WTC11 (cell line): ENCODE measurements around the gene ADCYAP1R1. TPM values are rescaled to one million over a fixed set of nuclear protein-coding genes. Genes with fewer than 3 reads are reported as not detected.

Source experiments
- ATAC-seq: fragments of 200-7000 bp; cut with Tn5 transposase; 2 replicates; pipeline ENCODE4 v1.10.0; 2021; ENCODE audit warnings: mild to moderate bottlenecking, moderate library complexity
- CTCF ChIA-PET: fragments of 300-600 bp; sonication (Branson Sonifier 250); formaldehyde crosslinking; loops from one replicate; lab custom pipeline; 2021; ENCODE audit warnings: antibody characterized with exemption; lab: Charles Lee
- POLR2A ChIA-PET: fragments of 350-600 bp; sonication (Branson Sonifier 250); formaldehyde crosslinking; loops from one replicate; lab custom pipeline; 2021; ENCODE audit warnings: antibody characterized with exemption; lab: Charles Lee
- DNase-seq: peaks from one replicate; pipeline ENCODE4 v3.0.0; 2021; ENCODE audit warnings: low spot score
- H3K27ac Mint-ChIP-seq: 2 replicates; pipeline ENCODE4 v1.8.0; 2021; ENCODE audit warnings: mixed read lengths
- H3K27me3 Mint-ChIP-seq: 2 replicates; pipeline ENCODE4 v1.8.0; 2021; ENCODE audit warnings: low read depth, mild to moderate bottlenecking, moderate library complexity, mixed read lengths
- H3K36me3 Mint-ChIP-seq: 2 replicates; pipeline ENCODE4 v1.8.0; 2021; ENCODE audit warnings: mixed read lengths
- H3K4me1 Mint-ChIP-seq: 2 replicates; pipeline ENCODE4 v1.8.0; 2022; ENCODE audit warnings: mixed read lengths
- H3K4me3 Mint-ChIP-seq: 2 replicates; pipeline ENCODE4 v1.8.0; 2021; ENCODE audit warnings: mild to moderate bottlenecking, moderate library complexity, mixed read lengths
- H3K9me3 Mint-ChIP-seq: 2 replicates; pipeline ENCODE4 v1.8.0; 2021; ENCODE audit warnings: mixed read lengths
- ATF1 ChIP-seq: sonication (generic); formaldehyde crosslinking; IDR thresholded peaks from 2 replicates; pipeline ENCODE4 v1.8.1; 2023; ENCODE audit warnings: mild to moderate bottlenecking, moderate library complexity, missing genetic modification reagents
- CDX4 ChIP-seq: fragments of 250-450 bp; sonication (Bioruptor Pico); IDR thresholded peaks from 2 replicates; pipeline ENCODE4 v1.9.0; 2021; ENCODE audit warnings: moderate library complexity, mild to moderate bottlenecking, inconsistent platforms, borderline replicate concordance
- EMX1 ChIP-seq: fragments of 250-450 bp; sonication (Bioruptor Pico); IDR thresholded peaks from 2 replicates; pipeline ENCODE4 v1.8.0; 2021; ENCODE audit warnings: mild to moderate bottlenecking
- ESRRA ChIP-seq: sonication (generic); formaldehyde crosslinking; IDR thresholded peaks from 2 replicates; pipeline ENCODE4 v1.8.1; 2022; ENCODE audit warnings: mild to moderate bottlenecking, missing genetic modification reagents, borderline replicate concordance
- FOXK1 ChIP-seq: sonication (generic); formaldehyde crosslinking; IDR thresholded peaks from 2 replicates; pipeline ENCODE4 v1.8.0; 2022; ENCODE audit warnings: mild to moderate bottlenecking, moderate library complexity, missing genetic modification reagents
- HMGA2 ChIP-seq: fragments of 250-450 bp; sonication (Bioruptor Pico); IDR thresholded peaks from 2 replicates; pipeline ENCODE4 v1.4.0; 2021; ENCODE audit warnings: mild to moderate bottlenecking, moderate library complexity
- MYBL2 ChIP-seq: sonication (generic); formaldehyde crosslinking; IDR thresholded peaks from 2 replicates; pipeline ENCODE4 v1.8.1; 2023; ENCODE audit warnings: mild to moderate bottlenecking, moderate library complexity, missing genetic modification reagents
- NFYB ChIP-seq: sonication (generic); formaldehyde crosslinking; conservative IDR thresholded peaks from 2 replicates; pipeline ENCODE4 v1.8.0; 2022; ENCODE audit warnings: low read depth, missing genetic modification reagents
- SMAD3 ChIP-seq: sonication (generic); formaldehyde crosslinking; IDR thresholded peaks from 2 replicates; pipeline ENCODE4 v1.8.0; 2022; ENCODE audit warnings: missing genetic modification reagents, mild to moderate bottlenecking, borderline replicate concordance
- STAT6 ChIP-seq: sonication (generic); formaldehyde crosslinking; conservative IDR thresholded peaks from 2 replicates; pipeline ENCODE4 v1.8.1; 2023; ENCODE audit warnings: mild to moderate bottlenecking, low read depth, missing genetic modification reagents, moderate library complexity
- TEAD4 ChIP-seq: sonication (generic); formaldehyde crosslinking; IDR thresholded peaks from 2 replicates; pipeline ENCODE4 v1.8.0; 2022; ENCODE audit warnings: mild to moderate bottlenecking, missing genetic modification reagents
- ZNF263 ChIP-seq: sonication (generic); formaldehyde crosslinking; IDR thresholded peaks from 2 replicates; pipeline ENCODE4 v1.8.1; 2022; ENCODE audit warnings: low read depth, mild to moderate bottlenecking, moderate library complexity, missing genetic modification reagents
- ZNF396 ChIP-seq: fragments of 250-450 bp; sonication (Bioruptor Pico); IDR thresholded peaks from 2 replicates; pipeline ENCODE4 v1.8.0; 2021; ENCODE audit warnings: mild to moderate bottlenecking, moderate library complexity, borderline replicate concordance
- ZNF423 ChIP-seq: fragments of 250-450 bp; sonication (Bioruptor Pico); IDR thresholded peaks from 2 replicates; pipeline ENCODE4 v2.1.2; 2022; ENCODE audit warnings: mild to moderate bottlenecking, moderate library complexity
- ZNF425 ChIP-seq: fragments of 250-450 bp; sonication (Bioruptor Pico); conservative IDR thresholded peaks from 2 replicates; pipeline ENCODE4 v1.9.0; 2021; ENCODE audit warnings: mild to moderate bottlenecking
- total RNA-seq: library from RNA; stranded (reverse); gene quantifications from 3 replicates; pipeline ENCODE4 v1.2.3, GENCODE V29; 2021
- TF ChIP-seq, protein P1 (sequence below): fragments of 250-450 bp; sonication (Bioruptor Pico); IDR thresholded peaks from 2 replicates; pipeline ENCODE4 v1.9.0; 2021; ENCODE audit warnings: mild to moderate bottlenecking
- TF ChIP-seq, protein P2 (sequence below): sonication (generic); formaldehyde crosslinking; IDR thresholded peaks from 2 replicates; pipeline ENCODE4 v1.8.1; 2023; ENCODE audit warnings: mild to moderate bottlenecking, missing genetic modification reagents, moderate library complexity
- TF ChIP-seq, protein P3 (sequence below): sonication (generic); formaldehyde crosslinking; IDR thresholded peaks from 2 replicates; pipeline ENCODE4 v1.8.1; 2022; ENCODE audit warnings: low read depth, mild to moderate bottlenecking, moderate library complexity, missing genetic modification reagents, borderline replicate concordance
- TF ChIP-seq, protein P4 (sequence below): fragments of 200-600 bp; IDR thresholded peaks from 2 replicates; pipeline ENCODE4 v1.8.0; 2022; ENCODE audit warnings: antibody characterized with exemption
- TF ChIP-seq, protein P5 (sequence below): sonication (generic); formaldehyde crosslinking; IDR thresholded peaks from 2 replicates; pipeline ENCODE4 v1.8.1; 2023; ENCODE audit warnings: mild to moderate bottlenecking, missing genetic modification reagents, moderate library complexity

The ADCYAP1R1 gene
- total RNA-seq, 1 experiment from 2014 or later: 9.9 TPM

- H3K4me3 Mint-ChIP-seq: no peak overlapping the region
- H3K36me3 Mint-ChIP-seq: no peaks in the 10 kb centered on the region
- no peak for TF ChIP-seq FOXK1 (CRISPR knock-in tag)
- TF ChIP-seq, protein P1, sequence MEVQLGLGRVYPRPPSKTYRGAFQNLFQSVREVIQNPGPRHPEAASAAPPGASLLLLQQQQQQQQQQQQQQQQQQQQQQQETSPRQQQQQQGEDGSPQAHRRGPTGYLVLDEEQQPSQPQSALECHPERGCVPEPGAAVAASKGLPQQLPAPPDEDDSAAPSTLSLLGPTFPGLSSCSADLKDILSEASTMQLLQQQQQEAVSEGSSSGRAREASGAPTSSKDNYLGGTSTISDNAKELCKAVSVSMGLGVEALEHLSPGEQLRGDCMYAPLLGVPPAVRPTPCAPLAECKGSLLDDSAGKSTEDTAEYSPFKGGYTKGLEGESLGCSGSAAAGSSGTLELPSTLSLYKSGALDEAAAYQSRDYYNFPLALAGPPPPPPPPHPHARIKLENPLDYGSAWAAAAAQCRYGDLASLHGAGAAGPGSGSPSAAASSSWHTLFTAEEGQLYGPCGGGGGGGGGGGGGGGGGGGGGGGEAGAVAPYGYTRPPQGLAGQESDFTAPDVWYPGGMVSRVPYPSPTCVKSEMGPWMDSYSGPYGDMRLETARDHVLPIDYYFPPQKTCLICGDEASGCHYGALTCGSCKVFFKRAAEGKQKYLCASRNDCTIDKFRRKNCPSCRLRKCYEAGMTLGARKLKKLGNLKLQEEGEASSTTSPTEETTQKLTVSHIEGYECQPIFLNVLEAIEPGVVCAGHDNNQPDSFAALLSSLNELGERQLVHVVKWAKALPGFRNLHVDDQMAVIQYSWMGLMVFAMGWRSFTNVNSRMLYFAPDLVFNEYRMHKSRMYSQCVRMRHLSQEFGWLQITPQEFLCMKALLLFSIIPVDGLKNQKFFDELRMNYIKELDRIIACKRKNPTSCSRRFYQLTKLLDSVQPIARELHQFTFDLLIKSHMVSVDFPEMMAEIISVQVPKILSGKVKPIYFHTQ (CRISPR knock-in tag): no peak
- TF ChIP-seq ZNF263 (CRISPR knock-in tag): no peak
- no peak for TF ChIP-seq ZNF425 (CRISPR knock-in tag)
- no peak for TF ChIP-seq EMX1
- TF ChIP-seq ZNF396: no peak
- H3K4me1 Mint-ChIP-seq: no peaks in the 10 kb centered on the region
- ATAC-seq: no peak
- POLR2A ChIA-PET: interaction anchor here (0.8 kb wide), 1 partner anchor 12 kb away, joined by 3 read pairs; no protein-coding TSS in a partner anchor
- CTCF ChIA-PET: interaction anchor here (0.7 to 2.3 kb wide), 4 partner anchors 10 to 51 kb away, joined by 3 to 7 read pairs (median 4); no protein-coding TSS in a partner anchor
- H3K27ac Mint-ChIP-seq: no peak overlapping the region
- no peaks in the 10 kb centered on the region for H3K9me3 Mint-ChIP-seq
- DNase-seq: no peak
- no peaks in the 10 kb centered on the region for H3K27me3 Mint-ChIP-seq
Measured at GRCh38 chr7:31110331-31111108, 58.4 kb downstream of the ADCYAP1R1 start.

- Mint-ChIP-seq H3K36me3 (no peaks in the 10 kb centered on the region), H3K4me3 (no peak overlapping the region), H3K27ac (no peak overlapping the region), H3K27me3 (no peaks in the 10 kb centered on the region), H3K9me3 (no peaks in the 10 kb centered on the region), H3K4me1 (no peaks in the 10 kb centered on the region)
- ChIA-PET POLR2A (interaction anchor here (0.8 kb wide), 1 partner anchor 11 kb away, joined by 3 read pairs; no protein-coding TSS in a partner anchor), CTCF (interaction anchor here (0.7 to 2.3 kb wide), 4 partner anchors 9 to 51 kb away, joined by 3 to 7 read pairs (median 4); no protein-coding TSS in a partner anchor)
- no peak for DNase-seq
- ATAC-seq: no peak
- TF ChIP-seq TEAD4 (CRISPR knock-in tag) (no peak), SMAD3 (CRISPR knock-in tag) (no peak), ZNF423 (CRISPR knock-in tag) (no peak), MYBL2 (no peak), ESRRA (CRISPR knock-in tag) (no peak), CDX4 (no peak), HMGA2 (CRISPR knock-in tag) (no peak), STAT6 (CRISPR knock-in tag) (no peak), NFYB (no peak), ATF1 (CRISPR knock-in tag) (no peak)
- TF ChIP-seq, protein P2, sequence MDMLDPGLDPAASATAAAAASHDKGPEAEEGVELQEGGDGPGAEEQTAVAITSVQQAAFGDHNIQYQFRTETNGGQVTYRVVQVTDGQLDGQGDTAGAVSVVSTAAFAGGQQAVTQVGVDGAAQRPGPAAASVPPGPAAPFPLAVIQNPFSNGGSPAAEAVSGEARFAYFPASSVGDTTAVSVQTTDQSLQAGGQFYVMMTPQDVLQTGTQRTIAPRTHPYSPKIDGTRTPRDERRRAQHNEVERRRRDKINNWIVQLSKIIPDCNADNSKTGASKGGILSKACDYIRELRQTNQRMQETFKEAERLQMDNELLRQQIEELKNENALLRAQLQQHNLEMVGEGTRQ (CRISPR knock-in tag): no peak
- TF ChIP-seq, protein P3, sequence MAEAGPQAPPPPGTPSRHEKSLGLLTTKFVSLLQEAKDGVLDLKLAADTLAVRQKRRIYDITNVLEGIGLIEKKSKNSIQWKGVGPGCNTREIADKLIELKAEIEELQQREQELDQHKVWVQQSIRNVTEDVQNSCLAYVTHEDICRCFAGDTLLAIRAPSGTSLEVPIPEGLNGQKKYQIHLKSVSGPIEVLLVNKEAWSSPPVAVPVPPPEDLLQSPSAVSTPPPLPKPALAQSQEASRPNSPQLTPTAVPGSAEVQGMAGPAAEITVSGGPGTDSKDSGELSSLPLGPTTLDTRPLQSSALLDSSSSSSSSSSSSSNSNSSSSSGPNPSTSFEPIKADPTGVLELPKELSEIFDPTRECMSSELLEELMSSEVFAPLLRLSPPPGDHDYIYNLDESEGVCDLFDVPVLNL (CRISPR knock-in tag): no peak
- TF ChIP-seq, protein P4, sequence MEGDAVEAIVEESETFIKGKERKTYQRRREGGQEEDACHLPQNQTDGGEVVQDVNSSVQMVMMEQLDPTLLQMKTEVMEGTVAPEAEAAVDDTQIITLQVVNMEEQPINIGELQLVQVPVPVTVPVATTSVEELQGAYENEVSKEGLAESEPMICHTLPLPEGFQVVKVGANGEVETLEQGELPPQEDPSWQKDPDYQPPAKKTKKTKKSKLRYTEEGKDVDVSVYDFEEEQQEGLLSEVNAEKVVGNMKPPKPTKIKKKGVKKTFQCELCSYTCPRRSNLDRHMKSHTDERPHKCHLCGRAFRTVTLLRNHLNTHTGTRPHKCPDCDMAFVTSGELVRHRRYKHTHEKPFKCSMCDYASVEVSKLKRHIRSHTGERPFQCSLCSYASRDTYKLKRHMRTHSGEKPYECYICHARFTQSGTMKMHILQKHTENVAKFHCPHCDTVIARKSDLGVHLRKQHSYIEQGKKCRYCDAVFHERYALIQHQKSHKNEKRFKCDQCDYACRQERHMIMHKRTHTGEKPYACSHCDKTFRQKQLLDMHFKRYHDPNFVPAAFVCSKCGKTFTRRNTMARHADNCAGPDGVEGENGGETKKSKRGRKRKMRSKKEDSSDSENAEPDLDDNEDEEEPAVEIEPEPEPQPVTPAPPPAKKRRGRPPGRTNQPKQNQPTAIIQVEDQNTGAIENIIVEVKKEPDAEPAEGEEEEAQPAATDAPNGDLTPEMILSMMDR: no peak
- TF ChIP-seq, protein P5, sequence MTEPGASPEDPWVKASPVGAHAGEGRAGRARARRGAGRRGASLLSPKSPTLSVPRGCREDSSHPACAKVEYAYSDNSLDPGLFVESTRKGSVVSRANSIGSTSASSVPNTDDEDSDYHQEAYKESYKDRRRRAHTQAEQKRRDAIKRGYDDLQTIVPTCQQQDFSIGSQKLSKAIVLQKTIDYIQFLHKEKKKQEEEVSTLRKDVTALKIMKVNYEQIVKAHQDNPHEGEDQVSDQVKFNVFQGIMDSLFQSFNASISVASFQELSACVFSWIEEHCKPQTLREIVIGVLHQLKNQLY (CRISPR knock-in tag): no peak
Measured at GRCh38 chr7:31111109-31111451, 59.0 kb downstream of the ADCYAP1R1 start.
